K562 (cell line): ENCODE measurements around the gene ATP5PD. TPM values are rescaled to one million over a fixed set of nuclear protein-coding genes. Genes with fewer than 3 reads are reported as not detected.
A peak's percentile ranks its signal among the peaks of the same experiment; 100 is the strongest.

Experiments
- ARID1B ChIP-seq: fragments of 450-650 bp; IDR thresholded peaks from 2 replicates; pipeline ENCODE4 v1.6.1; 2016; ENCODE audit warnings: antibody characterized with exemption, mild to moderate bottlenecking, inconsistent platforms
- CREM ChIP-seq: IDR thresholded peaks from 2 replicates; pipeline ENCODE4 v1.6.1; 2014; ENCODE audit warnings: antibody characterized with exemption, low read depth
- DDX20 ChIP-seq: fragments of 450-650 bp; IDR thresholded peaks from 2 replicates; pipeline ENCODE4 v1.6.1; 2016; ENCODE audit warnings: missing genetic modification characterization, low read depth, mild to moderate bottlenecking, missing compliant biosample characterization, moderate library complexity
- FOXA1 ChIP-seq: fragments of 450-650 bp; IDR thresholded peaks from 2 replicates; pipeline ENCODE4 v1.6.1; 2016; ENCODE audit warnings: mild to moderate bottlenecking, borderline replicate concordance
- KDM2B ChIP-seq: fragments of 250-450 bp; sonication (Bioruptor Pico); IDR thresholded peaks from 2 replicates; pipeline ENCODE4 v1.8.0; 2021; ENCODE audit warnings: mild to moderate bottlenecking, moderate library complexity
- MBD2 ChIP-seq: sonication (generic); IDR thresholded peaks from 2 replicates; pipeline ENCODE4 v1.6.1; 2016; ENCODE audit warnings: low read depth, borderline replicate concordance
- MCM5 ChIP-seq: fragments of 450-650 bp; IDR thresholded peaks from 2 replicates; pipeline ENCODE4 v1.6.1; 2016; ENCODE audit warnings: low read depth
- MTA3 ChIP-seq: fragments of 450-650 bp; formaldehyde crosslinking; IDR thresholded peaks from 2 replicates; pipeline ENCODE4 v1.6.1; 2017; ENCODE audit warnings: mild to moderate bottlenecking, borderline replicate concordance
- NEUROD1 ChIP-seq: fragments of 150-350 bp; IDR thresholded peaks from 2 replicates; pipeline ENCODE4 v1.6.1; 2014; ENCODE audit warnings: borderline replicate concordance, low read length, low read depth; ENCODE audit not compliant: partially characterized antibody
- RAD51 ChIP-seq: fragments of 450-650 bp; IDR thresholded peaks from 2 replicates; pipeline ENCODE4 v1.7.1; 2016; ENCODE audit warnings: low read depth, mild to moderate bottlenecking, borderline replicate concordance
- RFX5 ChIP-seq: IDR thresholded peaks from 2 replicates; pipeline ENCODE4 v1.6.1; 2011; ENCODE audit warnings: low read depth, mild to moderate bottlenecking, improper control_type of control experiment, low read length
- SAFB ChIP-seq: fragments of 200-400 bp; formaldehyde crosslinking; IDR thresholded peaks from 2 replicates; pipeline ENCODE4 v1.6.1; 2017; ENCODE audit warnings: low read depth, low read length, borderline replicate concordance
- SIN3A ChIP-seq, 2 experiments: fragments of 150-350 bp in 1 of 2; IDR thresholded peaks; 2 replicates each; pipeline ENCODE4 v1.6.1; 2011 to 2016; ENCODE audit warnings: borderline replicate concordance in 2 of 2, low read depth in 2 of 2, low read length in 2 of 2, mild to moderate bottlenecking in 2 of 2, moderate library complexity in 2 of 2; ENCODE audit not compliant: control insufficient read depth in 1 of 2
- SOX6 ChIP-seq: fragments of 450-650 bp; IDR thresholded peaks from 2 replicates; pipeline ENCODE4 v1.6.1; 2014; ENCODE audit warnings: mild to moderate bottlenecking
- ZKSCAN8 ChIP-seq: fragments of 200-800 bp; sonication (Bioruptor generic); IDR thresholded peaks from 2 replicates; pipeline ENCODE4 v1.6.1; 2016; ENCODE audit warnings: missing genetic modification characterization, missing compliant biosample characterization
- ZNF347 ChIP-seq: fragments of 450-650 bp; formaldehyde crosslinking; IDR thresholded peaks from 2 replicates; pipeline ENCODE4 v1.4.0; 2020; ENCODE audit warnings: low read depth, mild to moderate bottlenecking, moderate library complexity
- ZNF354B ChIP-seq: fragments of 250-450 bp; sonication (Bioruptor Pico); IDR thresholded peaks from 2 replicates; pipeline ENCODE4 v1.4.0; 2020
- ZNF41 ChIP-seq: fragments of 250-450 bp; sonication (Bioruptor Pico); conservative IDR thresholded peaks from 2 replicates; pipeline ENCODE4 v1.4.0; 2020; ENCODE audit warnings: mild to moderate bottlenecking
- polyA plus RNA-seq, 8 experiments: library from polyadenylated mRNA; depleted of rRNA in 4 of 8; stranded (reverse) in 5 of 8; unstranded in 3 of 8; fragments of >200 nt; fragmentation: Nextera tagmentation in 2 of 8; fragmentation: Illumina TruSeq in 1 of 8; extraction: Ambion mirVana in 2 of 8; extraction: Trizol in 1 of 8; gene quantifications; 2 replicates each; pipeline versions ENCODE4 v1.2.1 to v1.2.3, GENCODE V29; 2011 to 2014; ENCODE audit warnings: inconsistent platforms in 1 of 8, missing spikeins in 1 of 8
- total RNA-seq, 7 experiments: library from RNA; depleted of rRNA in 6 of 7; stranded (reverse); fragments of >200 nt in 6 of 7; fragmentation: Illumina TruSeq in 2 of 7; extraction: Trizol in 2 of 7; gene quantifications; 2 replicates each; pipeline versions ENCODE4 v1.2.1 to v1.2.3, GENCODE V29; 2011 to 2021; ENCODE audit warnings: low replicate concordance in 1 of 7
- TF ChIP-seq, protein P1 (sequence below): fragments of 150-350 bp; IDR thresholded peaks from 2 replicates; pipeline ENCODE4 v1.6.1; 2014; ENCODE audit warnings: low read depth, mild to moderate bottlenecking, low read length, borderline replicate concordance
- TF ChIP-seq, protein P2 (sequence below): fragments of 450-650 bp; conservative IDR thresholded peaks from 2 replicates; pipeline ENCODE4 v1.6.1; 2016; ENCODE audit warnings: missing genetic modification characterization, low read depth, mild to moderate bottlenecking, missing compliant biosample characterization, moderate library complexity
- TF ChIP-seq, protein P3 (sequence below): fragments of 450-650 bp; formaldehyde crosslinking; IDR thresholded peaks from 2 replicates; pipeline ENCODE4 v1.4.0; 2020; ENCODE audit warnings: mild to moderate bottlenecking

Gene ATP5PD
- total and polyA plus RNA-seq, 9 of the 15 experiments (the other 6 are each of a cell fraction or from before 2014, with no cell fraction given), result 271 to 828 (median 432) TPM

DNA sequence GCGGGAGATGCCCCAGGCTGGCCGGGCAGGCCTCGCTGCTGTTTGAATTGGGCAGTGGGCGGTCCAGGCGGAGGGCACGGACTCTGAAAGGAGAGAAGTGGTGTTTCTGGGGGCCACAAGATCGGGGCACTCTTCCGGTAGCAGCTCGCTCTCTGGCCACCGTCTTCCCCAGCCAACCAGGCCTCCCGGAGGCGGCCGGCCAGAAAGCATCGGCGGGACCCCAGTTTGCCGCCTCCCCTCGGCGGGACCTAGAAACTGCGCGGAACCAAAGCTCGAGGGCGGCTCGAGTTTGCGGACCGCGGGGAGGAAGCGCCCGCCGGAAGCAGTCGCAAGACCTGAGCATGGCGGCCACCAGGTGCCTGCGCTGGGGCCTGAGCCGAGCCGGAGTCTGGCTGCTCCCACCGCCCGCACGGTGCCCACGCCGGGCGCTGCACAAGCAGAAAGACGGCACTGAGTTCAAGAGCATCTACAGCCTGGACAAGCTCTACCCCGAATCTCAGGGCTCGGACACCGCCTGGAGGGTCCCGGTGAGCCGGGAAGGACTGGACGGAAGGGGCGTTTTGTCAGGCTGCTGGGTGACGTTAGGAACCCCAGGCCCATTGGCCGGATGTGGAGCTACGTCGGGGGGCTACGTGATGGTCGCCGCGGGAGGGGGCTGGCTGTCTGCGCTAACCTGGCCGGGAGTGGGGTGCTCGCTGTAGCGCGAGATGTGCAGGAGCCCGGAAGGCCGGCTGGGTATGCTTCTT lies 34.2 kb downstream of the ATP5PD start, which contains the start of gene MRPL58 (continued):
- TF ChIP-seq, protein P1, sequence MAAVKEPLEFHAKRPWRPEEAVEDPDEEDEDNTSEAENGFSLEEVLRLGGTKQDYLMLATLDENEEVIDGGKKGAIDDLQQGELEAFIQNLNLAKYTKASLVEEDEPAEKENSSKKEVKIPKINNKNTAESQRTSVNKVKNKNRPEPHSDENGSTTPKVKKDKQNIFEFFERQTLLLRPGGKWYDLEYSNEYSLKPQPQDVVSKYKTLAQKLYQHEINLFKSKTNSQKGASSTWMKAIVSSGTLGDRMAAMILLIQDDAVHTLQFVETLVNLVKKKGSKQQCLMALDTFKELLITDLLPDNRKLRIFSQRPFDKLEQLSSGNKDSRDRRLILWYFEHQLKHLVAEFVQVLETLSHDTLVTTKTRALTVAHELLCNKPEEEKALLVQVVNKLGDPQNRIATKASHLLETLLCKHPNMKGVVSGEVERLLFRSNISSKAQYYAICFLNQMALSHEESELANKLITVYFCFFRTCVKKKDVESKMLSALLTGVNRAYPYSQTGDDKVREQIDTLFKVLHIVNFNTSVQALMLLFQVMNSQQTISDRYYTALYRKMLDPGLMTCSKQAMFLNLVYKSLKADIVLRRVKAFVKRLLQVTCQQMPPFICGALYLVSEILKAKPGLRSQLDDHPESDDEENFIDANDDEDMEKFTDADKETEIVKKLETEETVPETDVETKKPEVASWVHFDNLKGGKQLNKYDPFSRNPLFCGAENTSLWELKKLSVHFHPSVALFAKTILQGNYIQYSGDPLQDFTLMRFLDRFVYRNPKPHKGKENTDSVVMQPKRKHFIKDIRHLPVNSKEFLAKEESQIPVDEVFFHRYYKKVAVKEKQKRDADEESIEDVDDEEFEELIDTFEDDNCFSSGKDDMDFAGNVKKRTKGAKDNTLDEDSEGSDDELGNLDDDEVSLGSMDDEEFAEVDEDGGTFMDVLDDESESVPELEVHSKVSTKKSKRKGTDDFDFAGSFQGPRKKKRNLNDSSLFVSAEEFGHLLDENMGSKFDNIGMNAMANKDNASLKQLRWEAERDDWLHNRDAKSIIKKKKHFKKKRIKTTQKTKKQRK, result 0 out of 2 replicates have a peak, but pooled peaks have one; percentile 7
- TF ChIP-seq RAD51 (no peak), CREM (peak; percentile 81), ARID1B (peak; percentile 49; the same call in 1 of the 2 replicates), MBD2 (peak; percentile 75; the same call in 1 of the 2 replicates), MCM5 (no peak), SAFB (0 out of 2 replicates have a peak, but pooled peaks have one; percentile 40), NEUROD1 (peak; percentile 61), KDM2B (CRISPR knock-in tag) (no peak), SOX6 (peak; percentile 35; the same call in 1 of the 2 replicates), SIN3A (IDR thresholded peaks at IDR 0.05; ENCODE audit: borderline replicate concordance in 2 of 2, control insufficient read depth in 1 of 2, low read depth in 2 of 2, low read length in 2 of 2) (peak in 1 of 2 experiments; percentile 92; a peak in 1 of 4 replicates), FOXA1 (no peak), MTA3 (peak; percentile 90), DDX20 (no peak), ZNF41 (CRISPR knock-in tag) (no peak), ZNF347 (CRISPR knock-in tag) (no peak), ZKSCAN8 (CRISPR knock-in tag) (no peak), ZNF354B (CRISPR knock-in tag) (no peak), RFX5 (no peak)
- TF ChIP-seq, protein P2, sequence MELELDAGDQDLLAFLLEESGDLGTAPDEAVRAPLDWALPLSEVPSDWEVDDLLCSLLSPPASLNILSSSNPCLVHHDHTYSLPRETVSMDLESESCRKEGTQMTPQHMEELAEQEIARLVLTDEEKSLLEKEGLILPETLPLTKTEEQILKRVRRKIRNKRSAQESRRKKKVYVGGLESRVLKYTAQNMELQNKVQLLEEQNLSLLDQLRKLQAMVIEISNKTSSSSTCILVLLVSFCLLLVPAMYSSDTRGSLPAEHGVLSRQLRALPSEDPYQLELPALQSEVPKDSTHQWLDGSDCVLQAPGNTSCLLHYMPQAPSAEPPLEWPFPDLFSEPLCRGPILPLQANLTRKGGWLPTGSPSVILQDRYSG (tag), result 0 out of 2 replicates have a peak, but pooled peaks have one; percentile 28
- TF ChIP-seq, protein P3, sequence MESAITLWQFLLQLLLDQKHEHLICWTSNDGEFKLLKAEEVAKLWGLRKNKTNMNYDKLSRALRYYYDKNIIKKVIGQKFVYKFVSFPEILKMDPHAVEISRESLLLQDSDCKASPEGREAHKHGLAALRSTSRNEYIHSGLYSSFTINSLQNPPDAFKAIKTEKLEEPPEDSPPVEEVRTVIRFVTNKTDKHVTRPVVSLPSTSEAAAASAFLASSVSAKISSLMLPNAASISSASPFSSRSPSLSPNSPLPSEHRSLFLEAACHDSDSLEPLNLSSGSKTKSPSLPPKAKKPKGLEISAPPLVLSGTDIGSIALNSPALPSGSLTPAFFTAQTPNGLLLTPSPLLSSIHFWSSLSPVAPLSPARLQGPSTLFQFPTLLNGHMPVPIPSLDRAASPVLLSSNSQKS (CRISPR knock-in tag), result no peak
